ENCODE measurements around the gene AGMAT.
"Not testable (repeated sequence)": the region's sequence is repeated elsewhere in the genome, so short reads cannot be mapped to it uniquely, and the experiment has no call there.

AGMAT gene

GRCh38 chr1:15610167-15610566, 25.3 kb upstream of the AGMAT start:
- DNase-seq (ENCODE audit: low read depth): no peak

DNA sequence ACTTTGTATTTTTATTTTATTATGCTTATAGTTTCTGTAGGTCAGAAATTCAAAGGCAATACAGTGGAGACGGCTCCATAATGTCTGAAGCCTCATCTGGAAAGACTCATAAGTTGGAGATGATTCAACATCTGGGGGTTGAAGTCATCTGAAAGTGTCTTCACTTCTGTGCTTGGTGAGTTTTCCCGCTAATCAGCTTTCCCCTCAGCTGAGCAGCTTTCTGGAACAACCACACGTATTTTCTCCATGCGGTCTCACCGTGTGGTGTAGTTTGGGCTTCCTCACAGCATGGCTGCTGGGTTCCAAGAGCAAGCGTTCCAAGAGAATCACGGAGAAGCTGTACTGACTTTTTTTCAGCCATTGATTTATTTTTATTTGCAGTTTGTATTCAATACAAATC, 24.8 kb upstream of the AGMAT start:
- no peak for DNase-seq (ENCODE audit: low read depth)

GRCh38 chr1:15605398-15606383, 20.8 kb upstream of the AGMAT start:
- no peak for DNase-seq (ENCODE audit: low read depth)

DNA sequence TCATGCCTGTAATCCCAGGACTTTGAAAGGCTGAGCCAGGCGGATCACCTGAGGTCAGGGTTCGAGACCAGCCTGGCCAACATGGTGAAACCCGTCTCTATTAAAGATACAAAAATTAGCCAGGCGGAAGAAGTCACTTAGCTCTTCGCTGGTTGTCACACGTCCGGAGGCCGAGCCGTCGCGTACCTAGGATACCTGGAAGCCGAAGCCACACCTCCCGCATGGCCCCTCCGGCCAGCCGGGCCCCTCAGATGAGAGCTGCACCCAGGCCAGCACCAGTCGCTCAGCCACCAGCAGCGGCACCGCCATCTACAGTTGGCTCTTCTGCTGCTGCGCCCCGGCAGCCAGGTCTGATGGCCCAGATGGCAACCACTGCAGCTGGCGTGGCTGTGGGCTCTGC, 19.5 kb upstream of the AGMAT start:
- DNase-seq (ENCODE audit: low read depth): not testable (repeated sequence)

DNA sequence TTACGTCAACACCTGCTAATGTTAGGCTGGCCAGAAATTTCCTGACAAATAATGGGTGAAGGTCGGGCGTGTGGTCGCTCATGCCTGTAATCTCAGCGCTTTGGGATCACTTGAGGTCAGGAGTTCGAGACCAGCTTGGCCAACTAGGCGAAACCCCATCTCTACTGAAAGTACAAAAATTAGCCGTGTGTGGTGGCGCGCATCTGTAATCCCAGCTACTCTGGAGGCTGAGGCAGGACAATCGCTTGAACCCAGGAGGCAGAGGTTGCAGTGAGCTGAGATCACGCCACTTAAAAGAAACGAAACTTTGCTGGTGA, 19.1 kb upstream of the AGMAT start:
- DNase-seq (ENCODE audit: low read depth): not testable (repeated sequence)

- DNase-seq (ENCODE audit: low read depth): peak; percentile 82
Measured at GRCh38 chr1:15603050-15603965, 18.5 kb upstream of the AGMAT start.

- DNase-seq (ENCODE audit: low read depth): no peak
Measured at GRCh38 chr1:15598436-15598835, 13.6 kb upstream of the AGMAT start.

- DNase-seq (ENCODE audit: low read depth): no peak
Measured at GRCh38 chr1:15595809-15596617, 11.2 kb upstream of the AGMAT start.

GRCh38 chr1:15592285-15592684, 7.4 kb upstream of the AGMAT start:
- no peak for DNase-seq (ENCODE audit: low read depth)

- DNase-seq (ENCODE audit: low read depth): no peak
Measured at GRCh38 chr1:15583016-15583706, 1.7 kb downstream of the AGMAT start.

DNA sequence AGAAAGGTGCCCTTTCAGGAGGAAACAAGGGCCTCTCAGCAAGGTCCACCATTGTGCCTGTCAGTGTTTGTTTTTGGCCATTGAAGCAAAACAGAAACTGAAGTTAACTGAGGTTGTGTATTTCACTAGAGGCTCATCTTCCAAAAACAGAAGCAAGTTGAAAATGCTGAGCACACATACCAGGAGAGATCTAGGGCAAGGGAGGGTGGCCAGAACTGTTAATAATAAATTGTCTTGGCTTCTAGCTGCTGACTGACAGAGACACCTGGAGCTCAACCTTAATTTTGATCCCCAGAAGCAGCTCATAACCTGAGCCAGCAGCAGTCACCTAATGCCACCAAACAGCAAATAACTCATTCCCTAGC, 5.2 kb downstream of the AGMAT start:
- no peak for DNase-seq (ENCODE audit: low read depth)

- DNase-seq (ENCODE audit: low read depth): no peak
Measured at GRCh38 chr1:15578921-15579682, 5.7 kb downstream of the AGMAT start.

GRCh38 chr1:15577691-15578090, 7.2 kb downstream of the AGMAT start:
- no peak for DNase-seq (ENCODE audit: low read depth)

DNA sequence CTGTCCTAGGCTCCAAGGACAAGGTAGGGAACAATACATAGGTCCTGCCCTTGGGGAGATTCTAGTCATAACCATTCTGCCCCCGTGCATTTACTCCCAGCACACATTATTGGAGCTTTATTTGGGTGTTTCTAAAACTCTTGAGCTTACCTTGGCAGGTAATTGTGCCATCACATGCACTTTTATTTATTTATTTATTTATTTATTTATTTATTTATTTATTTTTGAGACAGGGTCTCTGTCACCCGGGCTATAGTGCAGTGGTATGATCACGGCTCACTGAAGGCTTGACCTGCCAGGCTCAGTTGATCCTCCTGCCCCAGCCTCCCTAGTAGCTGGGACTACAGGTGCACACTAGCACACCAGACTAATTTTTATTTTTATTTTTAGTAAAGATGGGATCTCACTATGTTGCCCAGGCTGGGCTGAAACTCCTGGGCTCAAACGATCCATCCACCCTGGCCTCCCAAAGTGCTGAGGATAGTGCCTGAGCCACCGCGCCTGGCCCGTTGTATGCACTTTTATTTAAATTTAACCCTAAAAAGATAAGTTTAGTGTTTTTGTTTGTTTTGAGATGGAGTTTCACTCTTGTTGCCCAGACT, 9.2 kb downstream of the AGMAT start:
- DNase-seq (ENCODE audit: low read depth): no peak

GRCh38 chr1:15574741-15575140, 10.1 kb downstream of the AGMAT start:
- no peak for DNase-seq (ENCODE audit: low read depth)

GRCh38 chr1:15573477-15573876, 11.4 kb downstream of the AGMAT start:
- DNase-seq (ENCODE audit: low read depth): no peak

GRCh38 chr1:15571266-15571665, 13.6 kb downstream of the AGMAT start:
- DNase-seq (ENCODE audit: low read depth): no peak

- DNase-seq (ENCODE audit: low read depth): no peak
Measured at GRCh38 chr1:15570861-15571260, 14.0 kb downstream of the AGMAT start.

GRCh38 chr1:15568387-15569073, 16.3 kb downstream of the AGMAT start:
- DNase-seq (ENCODE audit: low read depth): no peak

All from stimulated activated CD8-positive, alpha-beta memory T cell treated with anti-CD3 and anti-CD28 coated beads, Interleukin-12 subunit alpha, Interleukin-12 subunit beta, amount 100 ng/mL, for 4 hours (primary cell).